HepG2 (cell line): ENCODE results near the gene R3HDM1. TPM values are rescaled to one million over a fixed set of nuclear protein-coding genes. Genes with fewer than 3 reads are reported as not detected.
A peak's percentile ranks its signal among the peaks of the same experiment; 100 is the strongest.

ENCODE experiments used
- BRD4 ChIP-seq: sonication (generic); formaldehyde crosslinking; IDR thresholded peaks from 2 replicates; pipeline ENCODE4 v1.4.0; 2020; ENCODE audit warnings: missing genetic modification reagents
- CBX2 ChIP-seq, 2 experiments: fragments of 200-600 bp in 1 of 2; sonication (generic); formaldehyde crosslinking in 1 of 2; IDR thresholded peaks; 2 replicates each; pipeline versions ENCODE4 v1.7.0 to v1.8.1; 2018 to 2022; ENCODE audit warnings: low read depth in 2 of 2, low read length in 1 of 2, mild to moderate bottlenecking in 1 of 2, missing genetic modification reagents in 1 of 2
- DMAP1 ChIP-seq: IDR thresholded peaks from 2 replicates; pipeline ENCODE4 v1.6.1; 2016
- ISL2 ChIP-seq: sonication (generic); formaldehyde crosslinking; IDR thresholded peaks from 2 replicates; pipeline ENCODE4 v1.5.0; 2020; ENCODE audit warnings: missing genetic modification reagents
- JUND ChIP-seq: sonication (generic); formaldehyde crosslinking; IDR thresholded peaks from 2 replicates; pipeline ENCODE4 v1.8.0; 2022; ENCODE audit warnings: mild to moderate bottlenecking, missing genetic modification reagents
- KDM5B ChIP-seq: sonication (generic); formaldehyde crosslinking; IDR thresholded peaks from 2 replicates; pipeline ENCODE4 v1.4.0; 2020; ENCODE audit warnings: missing genetic modification reagents, mild to moderate bottlenecking, borderline replicate concordance
- PHF5A ChIP-seq: IDR thresholded peaks from one replicate; pipeline ENCODE4 v1.6.1; 2018; ENCODE audit warnings: low read depth, missing genetic modification reagents; ENCODE audit not compliant: unreplicated experiment
- POLR2G ChIP-seq: fragments of 200-400 bp; formaldehyde crosslinking; IDR thresholded peaks from 2 replicates; pipeline ENCODE4 v1.6.1; 2018; ENCODE audit warnings: mild to moderate bottlenecking, low read depth, low read length, moderate library complexity
- RELA ChIP-seq: sonication (generic); formaldehyde crosslinking; IDR thresholded peaks from 2 replicates; pipeline ENCODE4 v1.4.0; 2020; ENCODE audit warnings: missing genetic modification reagents
- SNAPC2 ChIP-seq: sonication (generic); formaldehyde crosslinking; IDR thresholded peaks from 2 replicates; pipeline ENCODE4 v1.8.1; 2022; ENCODE audit warnings: mild to moderate bottlenecking, missing genetic modification reagents
- THAP11 ChIP-seq: IDR thresholded peaks from 2 replicates; pipeline ENCODE4 v1.6.1; 2016; ENCODE audit warnings: missing biosample characterization, missing genetic modification reagents
- TP53 ChIP-seq: sonication (generic); formaldehyde crosslinking; conservative IDR thresholded peaks from 2 replicates; pipeline ENCODE4 v1.4.0; 2020; ENCODE audit warnings: missing genetic modification reagents
- ZNF350 ChIP-seq: sonication (generic); formaldehyde crosslinking; IDR thresholded peaks from 2 replicates; pipeline ENCODE4 v1.4.0; 2020; ENCODE audit warnings: mild to moderate bottlenecking, low read depth, missing genetic modification reagents, borderline replicate concordance
- ZNF788 ChIP-seq: sonication (generic); formaldehyde crosslinking; IDR thresholded peaks from 2 replicates; pipeline ENCODE4 v1.5.0; 2020; ENCODE audit warnings: mild to moderate bottlenecking, missing genetic modification reagents, borderline replicate concordance
- ZNF792 ChIP-seq: IDR thresholded peaks from 2 replicates; pipeline ENCODE4 v1.6.1; 2016
- ZSCAN30 ChIP-seq: sonication (generic); formaldehyde crosslinking; IDR thresholded peaks from 2 replicates; pipeline ENCODE4 v1.5.0; 2020; ENCODE audit warnings: mild to moderate bottlenecking, missing genetic modification reagents
- polyA plus RNA-seq, 8 experiments: library from polyadenylated mRNA; depleted of rRNA in 3 of 8; stranded (reverse) in 7 of 8; unstranded in 1 of 8; fragments of >200 nt; fragmentation: Illumina TruSeq in 4 of 8; extraction: Trizol in 4 of 8; gene quantifications; 2 replicates each; pipeline versions ENCODE4 v1.2.1 to v1.2.3, GENCODE V29; 2011 to 2016; ENCODE audit warnings: low read depth in 4 of 8, missing spikeins in 1 of 8, mixed read lengths in 1 of 8; ENCODE audit not compliant: insufficient read depth in 1 of 8
- total RNA-seq, 5 experiments: library from RNA; depleted of rRNA; stranded (reverse); fragments of >200 nt; fragmentation: Illumina TruSeq; extraction: Trizol; gene quantifications; 2 replicates each; pipeline ENCODE4 v1.2.3, GENCODE V29; 2016; ENCODE audit warnings: low read depth in 1 of 5
- TF ChIP-seq, protein P1 (sequence below): IDR thresholded peaks from 2 replicates; pipeline ENCODE4 v1.6.1; 2018; ENCODE audit warnings: missing genetic modification reagents, mild to moderate bottlenecking, missing compliant biosample characterization
- TF ChIP-seq, protein P2 (sequence below): sonication (generic); formaldehyde crosslinking; IDR thresholded peaks from 2 replicates; pipeline ENCODE4 v1.5.1; 2020; ENCODE audit warnings: mild to moderate bottlenecking, missing genetic modification reagents, borderline replicate concordance
- TF ChIP-seq, protein P3 (sequence below): sonication (generic); formaldehyde crosslinking; IDR thresholded peaks from 2 replicates; pipeline ENCODE4 v1.4.0; 2020; ENCODE audit warnings: mild to moderate bottlenecking, missing genetic modification reagents

The R3HDM1 gene
- total and polyA plus RNA-seq, 2 of the 13 experiments (the other 11 are each of a cell fraction or from before 2014, with no cell fraction given): 15.7 to 54.3 TPM

DNA sequence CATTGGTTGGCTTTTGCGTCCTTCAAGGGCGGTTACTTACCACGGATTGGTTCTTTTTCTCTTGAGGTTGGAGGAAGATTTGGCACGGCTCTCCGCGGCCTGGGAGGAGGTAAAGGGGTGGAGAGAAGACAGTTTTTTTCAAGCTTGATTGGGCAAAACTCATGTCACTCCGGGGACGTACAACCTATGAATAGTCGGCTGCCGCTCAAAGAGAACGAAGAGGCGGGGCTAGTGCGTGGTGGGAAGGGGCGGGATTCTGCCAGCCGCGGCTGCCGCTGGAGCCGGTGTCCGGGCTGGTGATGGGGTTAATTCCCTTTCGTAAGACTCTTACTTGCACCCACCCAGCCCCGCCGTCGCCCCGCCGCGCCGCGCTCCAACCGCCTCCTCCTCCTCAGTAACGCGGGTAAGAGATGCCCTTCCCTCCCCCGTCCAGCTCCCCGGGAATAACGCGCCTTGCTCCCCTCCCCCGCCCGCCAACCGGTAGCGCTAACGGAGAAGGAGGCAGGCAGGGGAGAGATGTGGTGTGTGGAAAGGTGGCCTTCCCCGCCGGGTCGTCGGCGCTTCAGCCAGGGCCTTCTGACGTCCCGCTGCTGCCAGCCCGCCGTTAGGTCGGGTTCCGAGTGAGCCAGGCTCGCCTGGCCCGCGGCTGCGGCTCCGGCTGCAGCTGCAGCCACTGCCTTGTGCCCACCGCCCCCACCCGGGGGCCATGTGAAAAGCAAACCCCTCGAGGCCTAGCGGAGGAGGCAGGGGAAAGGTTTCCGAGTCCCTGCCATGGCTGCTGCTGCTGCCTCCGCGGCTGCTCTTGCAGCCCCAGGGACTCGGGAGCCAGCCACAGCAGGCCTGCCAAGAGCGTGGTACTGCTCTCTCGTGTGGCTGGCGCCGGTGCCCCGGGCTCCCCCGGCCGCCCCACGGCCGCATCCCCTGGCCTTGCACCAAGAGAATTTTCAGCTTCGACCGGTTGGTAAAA, at the start of gene R3HDM1 (continued):
- TF ChIP-seq, protein P1, sequence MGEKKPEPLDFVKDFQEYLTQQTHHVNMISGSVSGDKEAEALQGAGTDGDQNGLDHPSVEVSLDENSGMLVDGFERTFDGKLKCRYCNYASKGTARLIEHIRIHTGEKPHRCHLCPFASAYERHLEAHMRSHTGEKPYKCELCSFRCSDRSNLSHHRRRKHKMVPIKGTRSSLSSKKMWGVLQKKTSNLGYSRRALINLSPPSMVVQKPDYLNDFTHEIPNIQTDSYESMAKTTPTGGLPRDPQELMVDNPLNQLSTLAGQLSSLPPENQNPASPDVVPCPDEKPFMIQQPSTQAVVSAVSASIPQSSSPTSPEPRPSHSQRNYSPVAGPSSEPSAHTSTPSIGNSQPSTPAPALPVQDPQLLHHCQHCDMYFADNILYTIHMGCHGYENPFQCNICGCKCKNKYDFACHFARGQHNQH: 0 out of 2 replicates have a peak, but pooled peaks have one; percentile 34
- TF ChIP-seq TP53 (0 out of 2 replicates have a peak, but pooled peaks have one; percentile 52), RELA (CRISPR knock-in tag) (0 out of 2 replicates have a peak, but pooled peaks have one; percentile 40), DMAP1 (CRISPR knock-in tag) (peak; percentile 40; the same call in 1 of the 2 replicates), KDM5B (CRISPR knock-in tag) (peak; percentile 98), THAP11 (peak; percentile 17; the same call in 1 of the 2 replicates), SNAPC2 (CRISPR knock-in tag) (no peak), ZNF350 (CRISPR knock-in tag) (peak; percentile 64; the same call in 1 of the 2 replicates), ZSCAN30 (CRISPR knock-in tag) (no peak), POLR2G (peak; percentile 67), JUND (no peak), PHF5A (CRISPR knock-in tag) (no peak), BRD4 (peak; percentile 79), CBX2 (IDR thresholded peaks at IDR 0.05; ENCODE audit: low read depth, low read length) (no peak), CBX2 (CRISPR knock-in tag; IDR thresholded peaks at IDR 0.05; ENCODE audit: low read depth) (no peak), ZNF792 (CRISPR knock-in tag) (0 out of 2 replicates have a peak, but pooled peaks have one; percentile 63), ZNF788 (CRISPR knock-in tag) (peak; percentile 97), ISL2 (peak; percentile 51; the same call in 1 of the 2 replicates)
- TF ChIP-seq, protein P2, sequence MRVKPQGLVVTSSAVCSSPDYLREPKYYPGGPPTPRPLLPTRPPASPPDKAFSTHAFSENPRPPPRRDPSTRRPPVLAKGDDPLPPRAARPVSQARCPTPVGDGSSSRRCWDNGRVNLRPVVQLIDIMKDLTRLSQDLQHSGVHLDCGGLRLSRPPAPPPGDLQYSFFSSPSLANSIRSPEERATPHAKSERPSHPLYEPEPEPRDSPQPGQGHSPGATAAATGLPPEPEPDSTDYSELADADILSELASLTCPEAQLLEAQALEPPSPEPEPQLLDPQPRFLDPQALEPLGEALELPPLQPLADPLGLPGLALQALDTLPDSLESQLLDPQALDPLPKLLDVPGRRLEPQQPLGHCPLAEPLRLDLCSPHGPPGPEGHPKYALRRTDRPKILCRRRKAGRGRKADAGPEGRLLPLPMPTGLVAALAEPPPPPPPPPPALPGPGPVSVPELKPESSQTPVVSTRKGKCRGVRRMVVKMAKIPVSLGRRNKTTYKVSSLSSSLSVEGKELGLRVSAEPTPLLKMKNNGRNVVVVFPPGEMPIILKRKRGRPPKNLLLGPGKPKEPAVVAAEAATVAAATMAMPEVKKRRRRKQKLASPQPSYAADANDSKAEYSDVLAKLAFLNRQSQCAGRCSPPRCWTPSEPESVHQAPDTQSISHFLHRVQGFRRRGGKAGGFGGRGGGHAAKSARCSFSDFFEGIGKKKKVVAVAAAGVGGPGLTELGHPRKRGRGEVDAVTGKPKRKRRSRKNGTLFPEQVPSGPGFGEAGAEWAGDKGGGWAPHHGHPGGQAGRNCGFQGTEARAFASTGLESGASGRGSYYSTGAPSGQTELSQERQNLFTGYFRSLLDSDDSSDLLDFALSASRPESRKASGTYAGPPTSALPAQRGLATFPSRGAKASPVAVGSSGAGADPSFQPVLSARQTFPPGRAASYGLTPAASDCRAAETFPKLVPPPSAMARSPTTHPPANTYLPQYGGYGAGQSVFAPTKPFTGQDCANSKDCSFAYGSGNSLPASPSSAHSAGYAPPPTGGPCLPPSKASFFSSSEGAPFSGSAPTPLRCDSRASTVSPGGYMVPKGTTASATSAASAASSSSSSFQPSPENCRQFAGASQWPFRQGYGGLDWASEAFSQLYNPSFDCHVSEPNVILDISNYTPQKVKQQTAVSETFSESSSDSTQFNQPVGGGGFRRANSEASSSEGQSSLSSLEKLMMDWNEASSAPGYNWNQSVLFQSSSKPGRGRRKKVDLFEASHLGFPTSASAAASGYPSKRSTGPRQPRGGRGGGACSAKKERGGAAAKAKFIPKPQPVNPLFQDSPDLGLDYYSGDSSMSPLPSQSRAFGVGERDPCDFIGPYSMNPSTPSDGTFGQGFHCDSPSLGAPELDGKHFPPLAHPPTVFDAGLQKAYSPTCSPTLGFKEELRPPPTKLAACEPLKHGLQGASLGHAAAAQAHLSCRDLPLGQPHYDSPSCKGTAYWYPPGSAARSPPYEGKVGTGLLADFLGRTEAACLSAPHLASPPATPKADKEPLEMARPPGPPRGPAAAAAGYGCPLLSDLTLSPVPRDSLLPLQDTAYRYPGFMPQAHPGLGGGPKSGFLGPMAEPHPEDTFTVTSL: no peak
- TF ChIP-seq, protein P3, sequence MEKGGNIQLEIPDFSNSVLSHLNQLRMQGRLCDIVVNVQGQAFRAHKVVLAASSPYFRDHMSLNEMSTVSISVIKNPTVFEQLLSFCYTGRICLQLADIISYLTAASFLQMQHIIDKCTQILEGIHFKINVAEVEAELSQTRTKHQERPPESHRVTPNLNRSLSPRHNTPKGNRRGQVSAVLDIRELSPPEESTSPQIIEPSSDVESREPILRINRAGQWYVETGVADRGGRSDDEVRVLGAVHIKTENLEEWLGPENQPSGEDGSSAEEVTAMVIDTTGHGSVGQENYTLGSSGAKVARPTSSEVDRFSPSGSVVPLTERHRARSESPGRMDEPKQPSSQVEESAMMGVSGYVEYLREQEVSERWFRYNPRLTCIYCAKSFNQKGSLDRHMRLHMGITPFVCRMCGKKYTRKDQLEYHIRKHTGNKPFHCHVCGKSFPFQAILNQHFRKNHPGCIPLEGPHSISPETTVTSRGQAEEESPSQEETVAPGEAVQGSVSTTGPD (CRISPR knock-in tag): peak; percentile 67; the same call in 1 of the 2 replicates
